HepG2 (cell line): ENCODE data around the gene IP6K3. TPM values are rescaled to one million over a fixed set of nuclear protein-coding genes. Genes with fewer than 3 reads are reported as not detected.

Experiments
- ATAC-seq: fragments of 200-7000 bp; cut with Tn5 transposase; 3 replicates; pipeline ENCODE4 v1.9.1; 2020; ENCODE audit warnings: mild to moderate bottlenecking, moderate library complexity
- BruUV-seq: library from RNA; stranded (reverse); fragments of 400-500 nt; replicated peaks from 2 replicates; lab custom pipeline; 2021; lab: Mats Ljungman, UMichigan
- CTCF ChIA-PET: fragments of 300-600 bp; formaldehyde crosslinking; extraction: SDS; loops from one replicate; lab custom pipeline; 2021; ENCODE audit warnings: low total read pairs, inconsistent platforms, low intra/inter-chr PET ratio; lab: Yijun Ruan, JAX
- POLR2A ChIA-PET: fragments of 350-600 bp; sonication (Branson Sonifier 250); formaldehyde crosslinking; loops from one replicate; lab custom pipeline; 2020; ENCODE audit warnings: antibody characterized with exemption, inconsistent platforms; lab: Yijun Ruan, JAX
- DNase-seq: peaks from one replicate; pipeline ENCODE4 v3.0.0-alpha.2; 2015; ENCODE audit warnings: low spot score
- FAIRE-seq: peaks from 3 replicates; lab custom pipeline; 2011; peaks lifted over from hg19 to GRCh38; lab: Jason Lieb, UNC
- H2AFZ ChIP-seq: one replicate; pipeline ENCODE4 v1.6.1; 2011; ENCODE audit warnings: low read length, inconsistent platforms
- H3K27ac ChIP-seq: fragments of 300-600 bp; 3 replicates; pipeline ENCODE4 v1.8.0; 2011; ENCODE audit warnings: mixed run types, mild to moderate bottlenecking, mixed read lengths, low read length, inconsistent platforms; ENCODE audit not compliant: insufficient read depth; ENCODE audit errors: extremely low read length
- H3K27me3 ChIP-seq, 2 experiments: fragments of 200-600 bp in 1 of 2; 2 replicates in 1 of 2; 3 replicates in 1 of 2; pipeline versions ENCODE4 v1.6.0 to v1.8.0; 2011; ENCODE audit warnings: low read length in 2 of 2, mild to moderate bottlenecking in 2 of 2, moderate library complexity in 2 of 2, inconsistent platforms in 1 of 2; ENCODE audit not compliant: insufficient read depth in 2 of 2, control insufficient read depth in 1 of 2
- H3K36me3 ChIP-seq, 2 experiments: fragments of 200-600 bp in 1 of 2; replicated peaks in 1 of 2; 2 replicates in 1 of 2; 3 replicates in 1 of 2; pipeline versions ENCODE4 v1.5.1 to v1.8.0; 2011; ENCODE audit warnings: low read length in 2 of 2, inconsistent platforms in 1 of 2; ENCODE audit not compliant: insufficient read depth in 2 of 2, control insufficient read depth in 1 of 2
- H3K4me1 ChIP-seq: 2 replicates; pipeline ENCODE4 v1.5.1; 2012; ENCODE audit warnings: low read length, inconsistent platforms; ENCODE audit not compliant: insufficient read depth
- H3K4me2 ChIP-seq: 2 replicates; pipeline ENCODE4 v1.6.0; 2011; ENCODE audit warnings: low read depth, low read length, inconsistent platforms
- H3K4me3 ChIP-seq, 3 experiments: fragments of 200-600 bp in 1 of 3; sonication (generic), shearing (Covaris generic) in 1 of 3; replicated peaks in 1 of 3; 2 replicates each; pipeline ENCODE4 v1.5.1; 2011 to 2016; ENCODE audit warnings: low read length in 3 of 3, inconsistent platforms in 2 of 3, low read depth in 2 of 3, mild to moderate bottlenecking in 2 of 3, control low read depth in 1 of 3, mixed read lengths in 1 of 3; ENCODE audit not compliant: insufficient read depth in 1 of 3
- H3K79me2 ChIP-seq: one replicate; pipeline ENCODE4 v1.6.1; 2011; ENCODE audit warnings: low read length, inconsistent platforms; ENCODE audit not compliant: insufficient read depth
- H3K9ac ChIP-seq: 2 replicates; pipeline ENCODE4 v1.6.0; 2011; ENCODE audit warnings: mild to moderate bottlenecking, low read depth, low read length, inconsistent platforms; ENCODE audit not compliant: insufficient read depth
- H3K9me3 ChIP-seq: 2 replicates; pipeline ENCODE4 v1.5.1; 2012; ENCODE audit warnings: mild to moderate bottlenecking, low read length
- H4K20me1 ChIP-seq: 2 replicates; pipeline ENCODE4 v1.6.0; 2011; ENCODE audit warnings: inconsistent platforms, mild to moderate bottlenecking, low read length, moderate library complexity; ENCODE audit not compliant: insufficient read depth
- ARNT2 ChIP-seq: sonication (generic); formaldehyde crosslinking; IDR thresholded peaks from 2 replicates; pipeline ENCODE4 v1.8.0; 2022; ENCODE audit warnings: mild to moderate bottlenecking, low read depth, missing genetic modification reagents, moderate library complexity
- CHD2 ChIP-seq: IDR thresholded peaks from 2 replicates; pipeline ENCODE4 v1.6.1; 2011; ENCODE audit warnings: low read depth, low read length, improper control_type of control experiment
- SNAPC4 ChIP-seq: sonication (generic); formaldehyde crosslinking; IDR thresholded peaks from 2 replicates; pipeline ENCODE4 v1.4.0; 2020; ENCODE audit warnings: mild to moderate bottlenecking, missing genetic modification reagents
- ZBED4 ChIP-seq: sonication (generic); formaldehyde crosslinking; IDR thresholded peaks from 2 replicates; pipeline ENCODE4 v1.4.0; 2020; ENCODE audit warnings: missing genetic modification reagents, borderline replicate concordance
- WGBS: methylation state at CpG from one replicate; pipeline ENCODE4 v1.1.6; 2017; ENCODE audit warnings: low lambda C conversion rate; 5-methylcytosine and 5-hydroxymethylcytosine counted together
- in situ Hi-C: cut with HindIII; loops from 2 replicates; pipeline ENCODE4 v1.10.0; 2017; ENCODE audit warnings: low pct_unique_long_range_greater_than_20kb; ENCODE audit not compliant: extremely low pct_ligation_motif_present
- intact Hi-C: fragments of 100-400 bp; cut with micrococcal nuclease; formaldehyde crosslinking; loops from one replicate; pipeline ENCODE4 v1.10.0; 2022; ENCODE audit not compliant: unreplicated experiment
- polyA plus RNA-seq, 8 experiments: library from polyadenylated mRNA; depleted of rRNA in 3 of 8; stranded (reverse) in 7 of 8; unstranded in 1 of 8; fragments of >200 nt; fragmentation: Illumina TruSeq in 4 of 8; extraction: Trizol in 4 of 8; gene quantifications; 2 replicates each; pipeline versions ENCODE4 v1.2.1 to v1.2.3, GENCODE V29; 2011 to 2016; ENCODE audit warnings: low read depth in 4 of 8, missing spikeins in 1 of 8, mixed read lengths in 1 of 8; ENCODE audit not compliant: insufficient read depth in 1 of 8
- total RNA-seq, 5 experiments: library from RNA; depleted of rRNA; stranded (reverse); fragments of >200 nt; fragmentation: Illumina TruSeq; extraction: Trizol; gene quantifications; 2 replicates each; pipeline ENCODE4 v1.2.3, GENCODE V29; 2016; ENCODE audit warnings: low read depth in 1 of 5
- TF ChIP-seq, protein P1 (sequence below): sonication (generic); formaldehyde crosslinking; IDR thresholded peaks from 2 replicates; pipeline ENCODE4 v1.4.0; 2020; ENCODE audit warnings: missing genetic modification reagents, borderline replicate concordance
- TF ChIP-seq, protein P2 (sequence below): sonication (generic); formaldehyde crosslinking; IDR thresholded peaks from 2 replicates; pipeline ENCODE4 v1.4.0; 2020; ENCODE audit warnings: missing genetic modification reagents

IP6K3 gene
- total and polyA plus RNA-seq, 2 of the 13 experiments (the other 11 are each of a cell fraction or from before 2014, with no cell fraction given) = 0.11 to 0.18 TPM

DNA sequence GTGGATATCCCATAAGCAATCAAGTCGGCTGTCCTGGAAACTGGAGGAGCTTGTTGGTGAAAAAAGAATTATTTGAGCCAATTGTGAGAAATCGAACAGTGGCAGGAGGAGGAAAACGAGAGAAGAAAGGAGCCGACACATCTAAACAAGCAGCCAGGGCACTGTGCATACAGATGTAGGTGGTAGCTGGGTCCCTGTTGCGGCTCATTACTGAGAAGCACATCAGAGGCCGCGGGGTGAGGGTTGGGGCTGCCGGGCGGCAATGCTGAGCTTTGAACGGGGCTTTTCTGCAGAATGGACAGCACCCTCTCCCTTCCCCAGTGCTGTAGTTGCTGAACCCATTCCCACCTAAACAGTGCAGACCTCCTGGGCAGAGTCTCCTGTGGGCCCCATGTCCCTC, 46.3 kb upstream of the IP6K3 start:
- H3K9ac ChIP-seq = no peak overlapping the region
- CTCF ChIA-PET = interaction anchor here (0.6 kb wide), 1 partner anchor 368 kb away, joined by 3 read pairs; no protein-coding TSS in a partner anchor
- peaks cover 1% of the 10 kb centered on the region for H3K79me2 ChIP-seq
- H3K27me3 ChIP-seq = peaks cover 1 to 35% of the 10 kb centered on the region in 2 experiments; a peak in 4 of 5 replicates
- in situ Hi-C loops = no loop called here
- H3K4me2 ChIP-seq = no peak overlapping the region
- no peaks in the 10 kb centered on the region for H3K36me3 ChIP-seq
- no peak; the same call in 2 of the 3 replicates for ATAC-seq
- WGBS = 21% methylated on average over 7 of the region's 10 CpGs
- POLR2A ChIA-PET = no interaction called here
- H4K20me1 ChIP-seq = no peaks in the 10 kb centered on the region
- intact Hi-C loops = no loop called here
- peaks cover 39% of the 10 kb centered on the region for H3K4me1 ChIP-seq
- TF ChIP-seq, protein P1, sequence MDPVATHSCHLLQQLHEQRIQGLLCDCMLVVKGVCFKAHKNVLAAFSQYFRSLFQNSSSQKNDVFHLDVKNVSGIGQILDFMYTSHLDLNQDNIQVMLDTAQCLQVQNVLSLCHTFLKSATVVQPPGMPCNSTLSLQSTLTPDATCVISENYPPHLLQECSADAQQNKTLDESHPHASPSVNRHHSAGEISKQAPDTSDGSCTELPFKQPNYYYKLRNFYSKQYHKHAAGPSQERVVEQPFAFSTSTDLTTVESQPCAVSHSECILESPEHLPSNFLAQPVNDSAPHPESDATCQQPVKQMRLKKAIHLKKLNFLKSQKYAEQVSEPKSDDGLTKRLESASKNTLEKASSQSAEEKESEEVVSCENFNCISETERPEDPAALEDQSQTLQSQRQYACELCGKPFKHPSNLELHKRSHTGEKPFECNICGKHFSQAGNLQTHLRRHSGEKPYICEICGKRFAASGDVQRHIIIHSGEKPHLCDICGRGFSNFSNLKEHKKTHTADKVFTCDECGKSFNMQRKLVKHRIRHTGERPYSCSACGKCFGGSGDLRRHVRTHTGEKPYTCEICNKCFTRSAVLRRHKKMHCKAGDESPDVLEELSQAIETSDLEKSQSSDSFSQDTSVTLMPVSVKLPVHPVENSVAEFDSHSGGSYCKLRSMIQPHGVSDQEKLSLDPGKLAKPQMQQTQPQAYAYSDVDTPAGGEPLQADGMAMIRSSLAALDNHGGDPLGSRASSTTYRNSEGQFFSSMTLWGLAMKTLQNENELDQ = no peak
- TF ChIP-seq ZBED4 (CRISPR knock-in tag) (no peak), SNAPC4 (no peak), ARNT2 (CRISPR knock-in tag) (no peak), CHD2 (no peak)
- TF ChIP-seq, protein P2, sequence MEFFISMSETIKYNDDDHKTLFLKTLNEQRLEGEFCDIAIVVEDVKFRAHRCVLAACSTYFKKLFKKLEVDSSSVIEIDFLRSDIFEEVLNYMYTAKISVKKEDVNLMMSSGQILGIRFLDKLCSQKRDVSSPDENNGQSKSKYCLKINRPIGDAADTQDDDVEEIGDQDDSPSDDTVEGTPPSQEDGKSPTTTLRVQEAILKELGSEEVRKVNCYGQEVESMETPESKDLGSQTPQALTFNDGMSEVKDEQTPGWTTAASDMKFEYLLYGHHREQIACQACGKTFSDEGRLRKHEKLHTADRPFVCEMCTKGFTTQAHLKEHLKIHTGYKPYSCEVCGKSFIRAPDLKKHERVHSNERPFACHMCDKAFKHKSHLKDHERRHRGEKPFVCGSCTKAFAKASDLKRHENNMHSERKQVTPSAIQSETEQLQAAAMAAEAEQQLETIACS (CRISPR knock-in tag) = no peak
- no peaks in the 10 kb centered on the region for H3K9me3 ChIP-seq
- FAIRE-seq = no peak
- DNase-seq = no peak
- H2AFZ ChIP-seq = no peak overlapping the region
- no TSS peak for BruUV-seq
- H3K27ac ChIP-seq = no peak overlapping the region
- no peak overlapping the region for H3K4me3 ChIP-seq
